A673 (cell line): ENCODE data around the gene ELOB. TPM values are rescaled to one million over a fixed set of nuclear protein-coding genes. Genes with fewer than 3 reads are reported as not detected.

Experiments used
- BruUV-seq: library from RNA; stranded (reverse); fragments of 400-500 nt; replicated peaks from 2 replicates; lab custom pipeline; 2021; lab: Mats Ljungman, UMichigan
- CTCF ChIA-PET: fragments of 300-600 bp; sonication (Branson Sonifier 250); formaldehyde crosslinking; loops from one replicate; lab custom pipeline; 2022; ENCODE audit warnings: antibody characterized with exemption; lab: Charles Lee
- POLR2A ChIA-PET: fragments of 300-600 bp; sonication (Branson Sonifier 250); formaldehyde crosslinking; loops from one replicate; lab custom pipeline; 2022; ENCODE audit warnings: antibody characterized with exemption; ENCODE audit not compliant: low non-redundant PET; lab: Charles Lee
- DNase-seq: peaks from one replicate; pipeline ENCODE4 v3.0.0-alpha.2; 2015; ENCODE audit warnings: low spot score
- H3K27ac ChIP-seq: fragments of 200-600 bp; sonication (generic); 2 replicates; pipeline ENCODE4 v1.5.1; 2016; ENCODE audit warnings: mixed run types, low read depth, mild to moderate bottlenecking, mixed read lengths, antibody characterized with exemption, low read length; ENCODE audit not compliant: poor library complexity, severe bottlenecking
- H3K27me3 ChIP-seq: fragments of 200-600 bp; sonication (generic); replicated peaks from 2 replicates; pipeline ENCODE4 v1.6.1; 2017; ENCODE audit warnings: mixed run types, low read depth, mild to moderate bottlenecking, mixed read lengths, antibody characterized with exemption, low read length; ENCODE audit not compliant: insufficient read depth, poor library complexity
- H3K36me3 ChIP-seq: fragments of 200-600 bp; sonication (generic); 2 replicates; pipeline ENCODE4 v1.6.1; 2016; ENCODE audit warnings: mixed run types, mild to moderate bottlenecking, mixed read lengths, antibody characterized with exemption, low read length; ENCODE audit not compliant: insufficient read depth, poor library complexity, severe bottlenecking
- H3K4me1 ChIP-seq: fragments of 200-600 bp; sonication (generic); 2 replicates; pipeline ENCODE4 v1.6.1; 2017; ENCODE audit warnings: mixed run types, mild to moderate bottlenecking, mixed read lengths, antibody characterized with exemption, low read length; ENCODE audit not compliant: insufficient read depth, poor library complexity, severe bottlenecking
- H3K4me3 ChIP-seq: fragments of 200-600 bp; sonication (generic); 2 replicates; pipeline ENCODE4 v1.5.1; 2016; ENCODE audit warnings: low read depth, mixed run types, mild to moderate bottlenecking, mixed read lengths, low read length; ENCODE audit not compliant: poor library complexity, severe bottlenecking
- H3K9me3 ChIP-seq: fragments of 200-600 bp; sonication (generic); 2 replicates; pipeline ENCODE4 v1.6.1; 2016; ENCODE audit warnings: mixed run types, low read depth, mild to moderate bottlenecking, mixed read lengths, antibody characterized with exemption, low read length; ENCODE audit not compliant: poor library complexity, severe bottlenecking
- CTCF ChIP-seq: fragments of 300-800, 200-600 bp; sonication (generic); conservative IDR thresholded peaks from 2 replicates; pipeline ENCODE4 v1.5.1; 2017; ENCODE audit warnings: low read depth, mild to moderate bottlenecking, antibody characterized with exemption, low read length, moderate library complexity, mixed read lengths
- EZH2 ChIP-seq: fragments of 200-600 bp; sonication (generic); IDR thresholded peaks from 2 replicates; pipeline ENCODE4 v1.6.1; 2017; ENCODE audit warnings: borderline replicate concordance, low read depth, mild to moderate bottlenecking, mixed read lengths, antibody characterized with exemption, low read length; ENCODE audit not compliant: poor library complexity, severe bottlenecking
- intact Hi-C: fragments of 100-400 bp; cut with micrococcal nuclease; formaldehyde crosslinking; loops from one replicate; pipeline ENCODE4 v1.10.0; 2022; ENCODE audit not compliant: unreplicated experiment
- total RNA-seq: library from RNA; stranded (reverse); gene quantifications from 2 replicates; pipeline ENCODE4 v1.2.3, GENCODE V29; 2021

ELOB gene
- total RNA-seq, 1 experiment from 2014 or later: 188 TPM

GRCh38 chr16:2779151-2779920, 2.3 kb upstream of the ELOB start:
- intact Hi-C loops: no loop called here
- no peak for DNase-seq
- CTCF ChIA-PET: no interaction called here
- Histone ChIP-seq H3K4me1 (peaks cover 3% of the 10 kb centered on the region), H3K27ac (no peak overlapping the region), H3K9me3 (no peaks in the 10 kb centered on the region), H3K36me3 (peaks cover 4% of the 10 kb centered on the region), H3K4me3 (no peak overlapping the region), H3K27me3 (no peaks in the 10 kb centered on the region)
- no peak for TF ChIP-seq CTCF
- no peak for TF ChIP-seq EZH2
- BruUV-seq: no TSS peak
- POLR2A ChIA-PET: no interaction called here

GRCh38 chr16:2778630-2778958, 1.5 kb upstream of the ELOB start:
- peak overlapping the region; percentile 100 for H3K27ac ChIP-seq
- peaks cover 3% of the 10 kb centered on the region for H3K4me1 ChIP-seq
- no peaks in the 10 kb centered on the region for H3K27me3 ChIP-seq
- H3K36me3 ChIP-seq: peaks cover 11% of the 10 kb centered on the region
- H3K4me3 ChIP-seq: peak overlapping the region; percentile 92
- no peak for DNase-seq
- intact Hi-C loops: no loop called here
- no peaks in the 10 kb centered on the region for H3K9me3 ChIP-seq
- BruUV-seq: no TSS peak
- POLR2A ChIA-PET: no interaction called here
- CTCF ChIA-PET: no interaction called here
- no peak for TF ChIP-seq EZH2
- no peak for TF ChIP-seq CTCF

GRCh38 chr16:2777903-2778629, 986 bp upstream of the ELOB start:
- POLR2A ChIA-PET: no interaction called here
- Histone ChIP-seq H3K9me3 (no peaks in the 10 kb centered on the region), H3K4me3 (peak overlapping the region; percentile 92), H3K4me1 (peaks cover 3% of the 10 kb centered on the region), H3K36me3 (peaks cover 17% of the 10 kb centered on the region), H3K27ac (peak overlapping the region; percentile 100), H3K27me3 (no peaks in the 10 kb centered on the region)
- TF ChIP-seq CTCF: no peak
- no peak for TF ChIP-seq EZH2
- CTCF ChIA-PET: no interaction called here
- DNase-seq: no peak
- intact Hi-C loops: no loop called here
- no TSS peak for BruUV-seq
